ENCODE data around the gene ADGRA1. TPM values are rescaled to one million over a fixed set of nuclear protein-coding genes. Genes with fewer than 3 reads are reported as not detected.
"Not testable (repeated sequence)": the region's sequence is repeated elsewhere in the genome, so short reads cannot be mapped to it uniquely, and the experiment has no call there.

The ADGRA1 gene, protein sequence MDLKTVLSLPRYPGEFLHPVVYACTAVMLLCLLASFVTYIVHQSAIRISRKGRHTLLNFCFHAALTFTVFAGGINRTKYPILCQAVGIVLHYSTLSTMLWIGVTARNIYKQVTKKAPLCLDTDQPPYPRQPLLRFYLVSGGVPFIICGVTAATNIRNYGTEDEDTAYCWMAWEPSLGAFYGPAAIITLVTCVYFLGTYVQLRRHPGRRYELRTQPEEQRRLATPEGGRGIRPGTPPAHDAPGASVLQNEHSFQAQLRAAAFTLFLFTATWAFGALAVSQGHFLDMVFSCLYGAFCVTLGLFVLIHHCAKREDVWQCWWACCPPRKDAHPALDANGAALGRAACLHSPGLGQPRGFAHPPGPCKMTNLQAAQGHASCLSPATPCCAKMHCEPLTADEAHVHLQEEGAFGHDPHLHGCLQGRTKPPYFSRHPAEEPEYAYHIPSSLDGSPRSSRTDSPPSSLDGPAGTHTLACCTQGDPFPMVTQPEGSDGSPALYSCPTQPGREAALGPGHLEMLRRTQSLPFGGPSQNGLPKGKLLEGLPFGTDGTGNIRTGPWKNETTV
- 3.6 and 16.8 TPM in 2 replicates for total RNA-seq
- 5.5 TPM for polyA plus RNA-seq (2012)

DNA sequence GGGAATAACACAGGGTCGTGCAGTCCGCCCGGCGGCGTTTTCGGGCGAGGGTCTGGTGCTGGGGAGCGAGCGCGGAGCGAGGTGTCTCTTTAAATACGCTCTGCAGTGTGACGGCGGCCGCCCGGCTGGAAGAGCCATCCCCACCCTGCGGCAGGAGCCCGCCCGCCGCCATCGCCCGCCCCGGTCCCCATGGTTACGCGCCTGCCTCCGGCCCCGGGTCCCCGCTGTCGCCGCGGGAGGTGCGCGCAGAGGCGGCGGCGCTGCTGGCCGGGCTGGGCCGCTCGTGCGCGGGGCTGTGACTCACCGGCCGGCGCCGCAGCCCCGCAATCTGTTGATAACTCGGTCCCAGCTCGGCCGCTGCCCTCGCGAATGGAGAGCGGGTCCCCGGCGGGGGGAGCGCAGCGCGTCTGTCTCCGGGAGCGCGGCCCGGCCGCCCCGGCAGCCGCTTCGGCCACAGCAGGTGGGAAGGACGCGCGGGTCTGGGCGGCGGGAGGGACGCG, at the start of gene ADGRA1:
ADGRA1 (plus strand) TSS at position 246 of the 500 bp plus-strand sequence. CDS start 986 bp downstream, outside the sequence.
- peak; percentile 34 for DNase-seq (ENCODE audit: low read depth)

DNA sequence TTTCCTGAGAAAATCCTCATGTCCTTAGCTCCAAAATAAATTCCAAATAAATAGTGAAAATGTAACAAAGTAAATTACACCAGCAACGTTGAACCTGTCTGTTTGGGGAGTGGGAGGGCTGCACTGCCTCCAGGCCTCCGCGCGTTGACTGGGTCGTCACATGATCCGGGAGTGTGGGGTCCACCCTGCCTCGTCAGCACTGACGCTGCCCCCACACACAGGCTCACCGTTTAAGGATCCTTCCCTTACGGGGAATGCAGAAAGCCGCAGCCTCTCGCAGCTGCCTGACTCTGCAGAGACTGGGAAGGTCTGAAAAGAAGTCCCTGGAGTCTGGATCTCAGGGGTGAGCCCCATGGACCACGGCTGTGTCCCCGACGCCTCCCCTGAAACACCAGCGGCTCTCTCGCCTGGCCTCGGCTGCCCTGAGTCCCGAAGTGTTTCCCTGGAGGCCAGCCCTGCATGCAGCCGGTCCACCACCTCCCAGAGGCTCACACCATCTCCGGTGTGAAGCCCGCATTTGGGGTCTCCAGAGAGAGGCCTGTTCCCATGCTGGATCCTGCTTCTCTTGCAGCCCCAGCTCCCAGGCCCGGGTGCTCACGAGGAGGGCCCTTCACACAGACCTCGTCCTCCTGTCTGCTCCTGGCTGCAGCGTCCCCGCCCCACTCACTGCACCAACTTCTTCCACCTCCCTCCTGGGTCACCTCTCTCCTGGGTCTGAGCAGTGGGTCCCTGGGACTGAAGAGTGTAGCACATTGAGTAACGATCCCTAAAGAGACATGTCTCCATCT, 49.5 kb upstream of the ADGRA1 start:
- no peak for DNase-seq (ENCODE audit: low read depth)

DNA sequence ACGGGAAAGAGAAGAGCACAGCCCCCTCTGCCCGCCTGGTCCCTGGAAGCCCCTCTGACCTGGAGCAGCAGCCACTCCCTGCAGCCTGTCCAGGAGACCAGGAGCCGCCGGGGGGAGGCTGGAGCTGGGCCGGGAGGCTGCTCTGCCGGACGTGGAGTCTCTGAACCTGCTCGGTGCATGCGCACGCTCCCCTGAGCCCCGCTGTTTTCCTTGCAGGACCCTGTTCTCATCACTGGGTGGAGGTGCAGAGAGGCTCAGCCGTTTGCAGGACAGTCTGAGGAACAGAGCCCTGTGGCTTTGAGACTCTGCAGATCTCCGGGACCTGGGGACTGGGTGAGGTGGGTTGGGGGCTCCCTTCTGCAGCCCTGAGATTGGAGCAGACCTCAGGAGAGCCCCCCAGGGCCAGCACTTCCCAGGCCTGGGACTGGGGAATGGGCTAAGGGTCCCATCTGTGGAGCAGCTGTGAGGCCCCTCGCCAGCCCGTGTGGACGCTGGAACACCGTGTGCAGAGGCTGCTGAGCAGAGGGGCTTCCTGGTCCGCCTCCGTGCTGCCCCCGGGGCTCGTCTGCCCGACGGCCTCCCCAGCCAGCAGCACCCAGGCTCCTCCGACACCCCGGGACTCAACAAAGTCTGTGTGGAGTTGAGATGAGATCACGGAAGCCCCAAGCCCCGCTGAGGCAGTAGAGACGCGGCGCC, 48.5 kb upstream of the ADGRA1 start:
- DNase-seq (ENCODE audit: low read depth), result no peak

DNA sequence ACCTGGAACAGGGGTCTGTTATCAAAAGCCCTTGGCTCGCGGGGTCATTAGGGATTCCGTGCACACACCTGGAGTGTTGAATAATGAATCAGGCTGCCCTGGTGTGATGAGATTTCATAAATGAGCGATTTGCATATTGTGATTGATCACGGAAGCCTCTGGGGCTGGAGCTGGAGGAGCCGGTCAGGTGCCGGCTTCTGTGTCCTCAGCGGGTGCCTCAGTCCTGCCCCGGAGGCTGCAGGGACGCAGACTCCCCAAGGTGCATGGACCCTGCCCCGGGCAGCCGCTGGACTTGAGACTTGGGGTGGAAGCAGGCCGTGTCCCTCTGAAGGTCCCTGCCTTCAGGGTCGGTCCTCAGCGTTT, 47.9 kb upstream of the ADGRA1 start:
- DNase-seq (ENCODE audit: low read depth), result no peak

DNA sequence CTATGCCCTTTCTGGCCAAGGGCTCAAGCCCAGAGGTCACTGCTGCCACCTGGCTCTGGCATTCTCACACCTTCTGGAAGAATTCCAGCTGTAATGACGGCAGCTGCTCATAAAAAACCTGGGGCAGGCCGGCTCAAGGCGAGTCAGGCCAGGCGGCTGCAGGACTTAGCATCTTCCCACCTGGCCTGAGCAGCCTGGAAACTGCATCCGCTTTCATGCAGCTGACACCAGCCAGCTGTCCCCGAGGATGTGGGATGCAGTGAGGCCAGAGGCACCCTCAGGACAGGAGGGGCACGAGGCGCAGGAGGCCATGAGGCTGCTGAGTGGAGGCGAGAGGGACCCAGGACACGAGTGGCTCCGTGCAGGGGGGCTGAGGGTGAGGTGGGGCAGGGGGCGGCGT, 47.5 kb upstream of the ADGRA1 start:
- DNase-seq (ENCODE audit: low read depth), result no peak

DNA sequence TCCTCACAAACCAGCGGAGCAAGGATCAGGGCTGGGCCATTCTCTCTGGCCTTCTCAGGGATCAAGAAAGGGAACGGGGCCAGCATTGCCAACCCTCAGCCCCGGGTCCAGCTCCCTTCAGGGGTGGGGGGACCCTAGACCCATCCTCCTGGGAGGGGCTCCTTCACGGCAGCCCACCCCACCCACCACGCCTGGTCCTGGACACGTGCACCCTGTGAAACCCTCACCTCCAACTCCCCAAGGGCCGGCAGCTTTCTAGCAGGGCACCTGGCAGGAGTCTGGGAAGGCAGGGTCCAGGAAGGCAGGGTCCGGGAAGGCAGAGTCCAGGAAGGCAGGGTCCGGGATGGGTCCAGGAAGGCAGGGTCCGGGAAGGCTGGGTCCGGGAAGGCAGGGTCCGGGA, 46.6 kb upstream of the ADGRA1 start:
- no peak for DNase-seq (ENCODE audit: low read depth)

DNA sequence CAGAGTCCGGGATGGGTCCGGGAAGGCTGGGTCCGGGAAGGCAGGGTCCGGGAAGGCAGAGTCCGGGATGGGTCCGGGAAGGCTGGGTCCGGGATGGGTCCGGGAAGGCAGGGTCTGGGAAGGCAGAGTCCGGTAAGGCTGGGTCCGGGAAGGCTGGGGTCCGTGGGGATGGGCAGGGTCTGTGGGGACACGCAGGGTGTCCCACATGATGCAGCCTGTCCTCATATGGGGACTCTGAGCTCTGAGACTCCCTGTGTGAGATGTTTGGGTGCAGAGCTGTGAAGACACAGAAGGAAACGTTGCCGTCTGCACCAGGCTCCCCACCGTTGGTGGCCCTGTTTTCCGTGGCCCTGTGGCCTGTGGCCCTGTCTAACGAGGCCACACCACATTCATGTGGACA, 45.7 kb upstream of the ADGRA1 start:
- no peak for DNase-seq (ENCODE audit: low read depth)

DNA sequence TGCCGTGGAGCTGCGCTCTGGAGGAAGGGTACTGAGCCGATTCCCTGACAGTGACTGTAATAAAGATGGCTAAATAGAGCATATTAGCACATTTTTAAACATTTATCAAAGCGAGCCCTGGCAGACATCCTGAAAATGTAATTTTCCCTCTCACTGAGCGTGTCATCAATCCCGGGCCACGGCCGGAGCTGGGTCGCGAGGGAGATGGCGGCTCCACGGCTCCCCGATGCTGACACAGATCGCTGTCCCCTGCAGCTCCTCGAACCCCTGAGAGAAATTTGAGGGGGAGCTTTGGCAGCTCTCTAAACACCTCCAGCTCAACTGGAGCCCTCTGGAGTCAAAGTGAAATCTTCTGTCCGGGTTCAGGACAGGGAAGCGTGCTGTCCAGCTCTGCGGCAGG, 44.9 kb upstream of the ADGRA1 start:
- no peak for DNase-seq (ENCODE audit: low read depth)

DNA sequence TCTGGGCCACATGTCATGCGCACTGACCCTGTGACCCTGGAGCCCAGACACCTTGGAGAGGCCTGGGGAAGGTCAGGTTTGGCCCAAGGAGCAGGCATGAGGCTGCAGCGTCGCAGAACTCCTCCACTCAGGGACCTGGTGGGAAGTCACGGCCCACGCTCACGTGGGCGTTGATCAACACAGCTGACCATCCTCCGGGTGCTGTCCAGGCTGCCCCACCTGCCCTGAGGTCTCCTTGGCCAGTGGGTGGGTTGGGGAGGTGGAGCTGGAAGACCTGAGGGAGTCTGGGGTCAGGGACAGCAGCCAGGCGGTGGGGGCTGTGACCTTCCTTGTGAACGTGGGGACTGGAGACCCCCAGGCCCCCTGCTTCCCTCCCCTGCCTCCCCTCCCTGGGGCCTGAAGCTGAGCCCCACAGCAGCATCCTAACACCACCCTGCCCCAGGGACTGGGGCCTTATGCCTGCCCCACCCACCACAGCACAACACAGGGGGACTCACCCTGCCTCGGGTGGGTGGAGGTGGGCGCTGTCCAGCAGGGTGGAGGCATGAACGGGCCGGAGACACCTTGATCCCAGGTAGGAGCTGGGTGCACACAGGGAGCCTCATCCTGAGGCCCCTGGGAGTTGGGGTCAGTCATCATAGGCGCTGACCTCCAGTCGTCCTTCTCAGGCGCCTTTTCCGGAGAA, 44.0 kb upstream of the ADGRA1 start:
- DNase-seq (ENCODE audit: low read depth), result no peak

DNA sequence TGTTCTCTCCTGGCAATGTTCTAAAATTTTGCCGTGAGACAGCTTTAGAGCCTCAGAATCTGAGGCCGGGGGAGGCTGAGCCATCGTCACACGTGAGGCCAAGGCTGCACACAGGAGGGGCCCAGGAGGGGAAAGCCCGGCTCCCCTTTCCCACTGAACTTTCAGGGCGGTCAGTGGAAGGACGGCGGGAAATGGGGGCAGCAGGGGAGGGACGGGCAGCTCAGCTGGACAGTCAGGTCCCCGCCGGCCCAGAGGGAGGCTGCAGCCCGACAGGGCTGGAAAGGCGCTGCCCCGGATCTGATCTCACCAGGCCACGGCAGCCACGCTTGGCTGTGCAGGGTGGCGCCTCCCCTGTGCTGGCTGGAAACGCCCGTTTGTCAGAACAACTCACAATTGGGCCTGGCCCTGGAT, 43.3 kb upstream of the ADGRA1 start:
- DNase-seq (ENCODE audit: low read depth), result no peak

DNA sequence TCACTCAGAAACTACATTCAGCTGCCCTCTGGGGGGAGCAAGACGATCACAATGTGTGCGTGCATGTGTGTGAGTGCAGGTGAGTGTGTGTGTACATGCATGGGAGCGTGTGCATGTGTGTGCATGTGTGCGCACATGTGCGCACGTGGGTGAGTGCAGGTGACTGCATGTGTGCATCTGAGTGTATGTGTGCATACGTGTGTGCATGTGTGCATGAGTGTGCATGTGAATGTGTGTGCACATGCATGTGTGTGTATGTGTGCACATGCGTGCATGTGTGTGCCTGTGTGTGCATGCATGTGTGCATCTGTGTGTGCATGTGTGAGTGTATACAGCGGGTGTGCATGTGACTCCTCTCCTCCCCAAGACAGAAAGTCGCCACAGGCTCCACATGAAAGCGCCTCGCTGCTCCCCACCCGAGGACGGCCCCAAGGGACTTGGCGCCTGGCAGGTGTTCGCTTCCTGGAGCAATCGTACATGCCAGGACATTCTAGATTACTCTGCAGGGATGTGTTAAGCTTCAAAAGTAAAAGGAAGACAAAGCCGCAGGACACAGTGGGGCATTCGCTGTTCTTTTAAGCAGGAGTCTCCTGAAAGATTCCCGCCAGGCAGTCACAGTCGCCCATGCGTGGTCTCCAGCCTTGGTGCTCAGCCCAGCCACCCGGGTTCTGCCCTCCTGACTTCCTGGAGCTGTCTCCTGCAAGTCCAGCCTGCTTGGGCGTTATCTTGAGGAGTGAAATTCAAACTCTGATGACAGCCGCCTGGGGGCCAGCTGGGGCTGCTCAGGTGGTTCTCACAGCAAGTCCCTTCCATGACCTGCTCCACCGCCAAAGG, 42.0 kb upstream of the ADGRA1 start:
- no peak for DNase-seq (ENCODE audit: low read depth)

DNA sequence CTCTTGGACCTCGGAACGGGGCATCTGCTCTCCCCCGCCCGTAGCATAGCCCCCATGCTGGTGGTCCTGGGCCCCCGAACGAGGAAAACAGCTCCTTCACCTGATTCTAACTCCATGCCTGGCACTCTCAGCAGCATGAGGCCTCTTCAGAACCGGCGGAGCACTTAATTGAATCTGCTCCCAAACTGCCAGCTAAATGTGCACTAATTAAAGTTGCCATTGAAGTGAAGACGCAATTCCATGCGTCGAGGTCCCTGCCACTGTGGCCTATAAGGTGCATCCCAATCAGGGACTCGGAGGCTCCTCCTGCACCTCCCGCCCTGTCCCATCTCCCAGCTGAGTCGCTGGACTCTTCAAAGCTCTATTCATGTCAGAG, 41.3 kb upstream of the ADGRA1 start:
- DNase-seq (ENCODE audit: low read depth), result no peak

DNA sequence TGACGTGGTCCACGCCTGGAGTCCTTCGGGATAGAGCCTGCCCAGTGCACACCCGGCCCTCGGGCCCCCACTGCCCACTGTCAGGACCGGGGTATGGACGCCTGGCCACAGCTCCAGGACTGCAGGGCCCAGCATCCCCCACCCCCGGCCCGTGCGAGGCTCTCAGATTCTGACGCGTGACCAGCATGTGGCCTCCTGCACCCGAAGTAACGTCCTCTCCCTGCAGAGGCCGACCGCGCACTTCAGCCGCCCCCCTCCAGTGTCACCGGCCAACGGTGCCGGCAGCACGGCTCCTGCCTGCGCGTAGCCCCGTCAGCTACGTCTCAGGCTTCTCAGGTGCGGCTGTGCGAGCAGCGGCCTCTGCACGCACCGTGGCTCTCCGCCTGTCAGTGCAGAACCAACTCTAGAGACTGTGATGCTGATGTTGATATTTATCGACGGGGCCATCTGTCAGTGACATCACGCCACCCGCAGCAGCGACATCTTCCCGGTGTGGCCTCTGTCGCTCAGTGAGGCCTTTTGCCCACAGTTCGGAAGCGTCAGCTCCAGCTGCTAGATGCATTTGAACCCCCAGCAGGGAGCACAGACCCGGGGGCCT, 40.1 kb upstream of the ADGRA1 start:
- DNase-seq (ENCODE audit: low read depth), result no peak

DNA sequence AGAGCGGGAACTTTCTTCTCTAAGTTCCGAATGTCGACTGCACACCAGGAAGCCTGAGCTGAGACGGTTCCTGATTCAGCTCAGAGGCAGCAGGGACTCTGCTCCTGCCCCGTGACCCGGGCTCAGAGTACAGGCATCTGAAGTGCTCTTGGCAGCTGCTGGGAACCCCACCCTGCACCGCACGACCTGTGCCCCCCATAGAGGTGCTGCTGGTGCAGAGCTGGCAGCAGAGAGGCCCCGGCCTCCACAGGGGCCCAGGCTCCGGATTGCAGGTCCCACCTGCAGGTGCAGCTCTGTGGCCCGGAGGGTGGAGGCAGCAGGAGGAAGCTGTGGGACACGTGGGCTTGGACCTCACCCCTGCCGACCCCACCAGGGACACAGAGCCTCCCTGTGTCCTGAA, 39.5 kb upstream of the ADGRA1 start:
- DNase-seq (ENCODE audit: low read depth), result no peak

DNA sequence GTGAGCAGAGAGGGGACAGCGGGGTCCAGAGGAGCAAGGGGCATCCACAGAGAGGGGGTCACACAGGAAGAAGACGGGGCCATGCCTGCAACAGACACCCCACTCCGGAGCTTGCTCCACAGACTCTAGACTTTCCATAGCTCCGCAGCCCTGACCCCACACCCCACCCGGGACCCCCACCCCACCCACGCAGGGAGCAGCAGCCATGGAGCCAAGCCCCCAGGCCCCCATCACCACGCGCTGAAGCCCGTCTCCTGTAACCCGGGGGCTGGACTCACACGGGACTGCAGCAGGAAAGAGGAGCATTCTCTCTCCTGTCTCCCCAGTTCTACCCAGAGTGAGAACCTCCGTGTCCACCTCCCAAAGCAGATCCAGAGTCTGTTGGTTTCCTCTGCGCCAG, 38.8 kb upstream of the ADGRA1 start:
- DNase-seq (ENCODE audit: low read depth), result no peak

DNA sequence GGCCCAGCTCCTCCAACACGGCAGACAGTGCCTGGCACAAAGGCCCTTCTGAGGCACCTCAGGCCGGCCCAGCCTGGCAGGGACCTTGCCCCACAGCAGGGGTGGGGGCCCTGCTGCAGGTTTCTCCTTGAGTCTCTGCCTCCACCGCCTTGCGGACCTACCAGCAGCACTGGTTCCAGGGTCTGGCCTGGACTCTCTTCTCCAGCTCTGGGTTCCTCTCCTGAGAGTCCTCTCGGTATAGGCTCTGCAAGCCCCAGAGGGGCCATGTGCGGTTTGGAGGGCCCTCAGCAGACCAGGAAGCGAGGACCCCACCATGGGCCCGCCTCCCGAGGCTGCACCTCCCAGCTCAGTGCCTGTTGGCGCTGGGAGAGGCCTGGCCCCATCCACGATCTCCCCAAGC, 38.1 kb upstream of the ADGRA1 start:
- no peak for DNase-seq (ENCODE audit: low read depth)

DNA sequence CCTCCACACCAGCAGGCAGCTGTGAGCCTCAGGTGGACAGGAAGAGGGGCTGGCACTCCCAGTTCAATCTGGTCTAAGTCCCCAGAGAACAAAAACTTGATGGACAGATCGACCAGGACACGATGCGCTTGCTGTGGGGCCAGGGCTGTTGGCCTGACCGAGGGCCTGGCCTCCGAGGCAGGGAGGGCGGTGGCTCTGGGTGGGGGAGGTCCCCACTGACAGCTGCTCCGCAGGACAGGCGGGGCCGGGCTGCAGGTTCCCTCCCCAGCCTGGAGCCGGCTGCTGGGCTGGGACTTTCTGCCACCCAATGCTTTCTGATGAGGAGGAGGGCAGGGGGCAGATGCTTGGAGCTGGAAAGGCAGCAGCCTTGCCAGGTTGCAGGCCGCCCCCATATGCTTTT, 37.4 kb upstream of the ADGRA1 start:
- no peak for DNase-seq (ENCODE audit: low read depth)

DNA sequence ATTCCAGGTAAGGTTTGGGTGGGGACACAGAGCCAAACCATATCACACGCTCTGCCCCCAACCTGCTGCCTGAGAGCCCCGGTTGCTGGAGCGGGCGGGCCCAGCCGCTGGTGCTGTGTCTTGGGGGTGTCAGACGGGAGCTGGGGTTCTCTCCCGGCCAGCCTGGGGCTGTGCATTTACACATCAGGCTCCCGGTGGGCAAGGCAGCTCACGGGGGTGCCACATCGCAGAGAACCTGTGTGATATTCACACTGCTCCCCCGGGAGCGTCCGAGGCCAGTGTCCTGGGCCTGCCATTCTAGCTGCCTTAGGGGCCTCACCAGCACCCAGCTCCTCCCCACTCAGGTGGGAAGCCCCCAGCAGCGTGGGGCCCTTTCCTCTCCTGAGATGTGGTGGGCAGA, 35.6 kb upstream of the ADGRA1 start:
- DNase-seq (ENCODE audit: low read depth), result no peak

DNA sequence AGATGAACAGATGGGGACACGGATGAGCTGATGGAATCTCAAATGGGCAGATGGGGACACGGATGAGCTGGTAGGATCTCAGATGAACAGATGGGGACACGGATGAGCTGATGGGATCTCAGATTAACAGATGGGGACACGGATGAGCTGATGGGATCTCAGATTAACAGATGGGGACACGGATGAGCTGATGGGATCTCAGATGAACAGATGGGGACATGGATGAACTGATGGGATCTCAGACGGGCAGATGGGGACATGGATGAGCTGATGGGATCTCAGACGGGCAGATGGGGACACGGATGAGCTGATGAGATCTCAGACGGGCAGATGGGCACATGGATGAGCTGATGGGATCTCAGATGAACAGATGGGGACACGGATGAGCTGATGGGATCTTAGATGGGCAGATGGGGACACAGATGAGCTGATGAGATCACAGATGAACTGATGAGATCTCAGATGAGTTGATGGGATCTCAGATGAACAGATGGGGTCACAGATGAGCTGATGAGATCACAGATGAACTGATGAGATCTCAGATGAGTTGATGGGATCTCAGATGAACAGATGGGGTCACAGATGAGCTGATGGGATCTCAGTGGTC, 34.1 kb upstream of the ADGRA1 start:
- not testable (repeated sequence) for DNase-seq (ENCODE audit: low read depth)

All from myocyte (in vitro differentiated cells).